Hepatocyte (in vitro differentiated cells): ENCODE data around the gene NPVF. TPM values are rescaled to one million over a fixed set of nuclear protein-coding genes. Genes with fewer than 3 reads are reported as not detected.

ENCODE experiments used
- DNase-seq: peaks from one replicate; pipeline ENCODE4 v3.0.0-alpha.2; 2016; ENCODE audit warnings: low spot score
- H2AFZ ChIP-seq: fragments of 200-600 bp; sonication (generic); 2 replicates; pipeline ENCODE4 v1.6.0; 2016; ENCODE audit warnings: antibody characterized with exemption, mild to moderate bottlenecking
- H3K27ac ChIP-seq: fragments of 200-600 bp; sonication (generic); 2 replicates; pipeline ENCODE4 v1.5.1; 2016; ENCODE audit warnings: mild to moderate bottlenecking
- H3K27me3 ChIP-seq: fragments of 200-600 bp; sonication (generic); 2 replicates; pipeline ENCODE4 v1.6.1; 2016
- H3K36me3 ChIP-seq: fragments of 200-600 bp; sonication (generic); replicated peaks from 2 replicates; pipeline ENCODE4 v1.5.1; 2016; ENCODE audit warnings: low read depth; ENCODE audit not compliant: insufficient read depth
- H3K4me1 ChIP-seq: fragments of 200-600 bp; sonication (generic); 2 replicates; pipeline ENCODE4 v1.5.1; 2016; ENCODE audit warnings: mild to moderate bottlenecking, moderate library complexity; ENCODE audit not compliant: insufficient read depth
- H3K4me2 ChIP-seq: fragments of 200-600 bp; sonication (generic); 2 replicates; pipeline ENCODE4 v1.6.0; 2016
- H3K4me3 ChIP-seq: fragments of 200-600 bp; sonication (generic); 2 replicates; pipeline ENCODE4 v1.5.1; 2016; ENCODE audit warnings: mild to moderate bottlenecking
- H3K79me2 ChIP-seq: fragments of 200-600 bp; sonication (generic); 2 replicates; pipeline ENCODE4 v1.6.0; 2017; ENCODE audit warnings: mild to moderate bottlenecking
- H3K9me2 ChIP-seq: fragments of 200-600 bp; sonication (generic); replicated peaks from 2 replicates; pipeline ENCODE4 v1.6.0; 2017; ENCODE audit warnings: mild to moderate bottlenecking; ENCODE audit not compliant: insufficient read depth
- H3K9me3 ChIP-seq: fragments of 200-600 bp; sonication (generic); 2 replicates; pipeline ENCODE4 v1.5.1; 2016; ENCODE audit warnings: low read depth, mild to moderate bottlenecking
- H4K20me1 ChIP-seq: fragments of 200-600 bp; sonication (generic); 2 replicates; pipeline ENCODE4 v1.6.0; 2016; ENCODE audit warnings: mild to moderate bottlenecking; ENCODE audit not compliant: insufficient read depth, poor library complexity, severe bottlenecking
- CTCF ChIP-seq: fragments of 200-600 bp; sonication (generic); IDR thresholded peaks from 2 replicates; pipeline ENCODE4 v1.5.1; 2016; ENCODE audit warnings: antibody characterized with exemption, mild to moderate bottlenecking; ENCODE audit not compliant: poor library complexity
- EZH2 ChIP-seq: fragments of 200-600 bp; sonication (generic); IDR thresholded peaks from 2 replicates; pipeline ENCODE4 v1.6.1; 2016; ENCODE audit warnings: antibody characterized with exemption, mild to moderate bottlenecking, borderline replicate concordance
- EZH2phosphoT487 ChIP-seq: fragments of 200-600 bp; sonication (generic); IDR thresholded peaks from one replicate; pipeline ENCODE4 v1.6.1; 2018; ENCODE audit warnings: antibody characterized with exemption, mild to moderate bottlenecking, low read depth, moderate library complexity; ENCODE audit not compliant: unreplicated experiment, severe bottlenecking
- WGBS: methylation state at CpG from one replicate; pipeline ENCODE4 v1.1.6; 2016; ENCODE audit warnings: low lambda C conversion rate; ENCODE audit errors: missing lambda C conversion rate; 5-methylcytosine and 5-hydroxymethylcytosine counted together
- polyA plus RNA-seq: library from polyadenylated mRNA; unstranded; fragments of >200 nt; fragmentation: Nextera tagmentation; extraction: Ambion mirVana; gene quantifications from 2 replicates; pipeline ENCODE4 v1.2.1, GENCODE V29; 2016
- total RNA-seq: library from RNA; depleted of rRNA; stranded (reverse); fragments of >200 nt; gene quantifications from 2 replicates; pipeline ENCODE4 v1.2.3, GENCODE V29; 2014

NPVF gene
- total and polyA plus RNA-seq, 2 experiments from 2014 or later: not detected

GRCh38 chr7:25261545-25262140, 33.4 kb upstream of the NPVF start:
- Histone ChIP-seq H3K9me2 (no peaks in the 10 kb centered on the region), H3K4me3 (no peak overlapping the region), H4K20me1 (no peaks in the 10 kb centered on the region), H3K4me1 (peaks cover 13% of the 10 kb centered on the region), H3K9me3 (no peaks in the 10 kb centered on the region), H2AFZ (no peak overlapping the region), H3K27me3 (no peaks in the 10 kb centered on the region), H3K27ac (no peak overlapping the region), H3K36me3 (no peaks in the 10 kb centered on the region), H3K4me2 (peak overlapping the region; percentile 19), H3K79me2 (no peaks in the 10 kb centered on the region)
- WGBS: 58% methylated on average over 4 of the region's 4 CpGs
- no peak for DNase-seq
- TF ChIP-seq CTCF: no peak

- Histone ChIP-seq H3K36me3 (no peaks in the 10 kb centered on the region), H3K4me2 (peak overlapping the region; percentile 19), H3K79me2 (no peaks in the 10 kb centered on the region), H4K20me1 (no peaks in the 10 kb centered on the region), H3K27me3 (no peaks in the 10 kb centered on the region), H3K9me3 (no peaks in the 10 kb centered on the region), H3K4me3 (no peak overlapping the region), H3K27ac (no peak overlapping the region), H2AFZ (peak overlapping the region; percentile 21), H3K9me2 (no peaks in the 10 kb centered on the region), H3K4me1 (peaks cover 14% of the 10 kb centered on the region)
- 34% methylated on average over 4 of the region's 5 CpGs for WGBS
- DNase-seq: peak; percentile 27
- TF ChIP-seq EZH2 (no peak), CTCF (no peak), EZH2phosphoT487 (no peak)
Observed at GRCh38 chr7:25260862-25261494, 32.7 kb upstream of the NPVF start.

GRCh38 chr7:25259487-25260243, 31.4 kb upstream of the NPVF start:
- H3K4me3 ChIP-seq: no peak overlapping the region
- WGBS: 35% methylated on average over 13 of the region's 13 CpGs
- H3K27ac ChIP-seq: no peak overlapping the region
- no peaks in the 10 kb centered on the region for H3K9me2 ChIP-seq
- H3K4me1 ChIP-seq: peaks cover 16% of the 10 kb centered on the region
- TF ChIP-seq CTCF (peak; percentile 90), EZH2 (no peak), EZH2phosphoT487 (no peak)
- no peaks in the 10 kb centered on the region for H3K9me3 ChIP-seq
- peak; percentile 87 for DNase-seq
- H4K20me1 ChIP-seq: no peaks in the 10 kb centered on the region
- no peaks in the 10 kb centered on the region for H3K36me3 ChIP-seq
- H3K4me2 ChIP-seq: no peak overlapping the region
- no peaks in the 10 kb centered on the region for H3K79me2 ChIP-seq
- H2AFZ ChIP-seq: peak overlapping the region; percentile 62
- no peaks in the 10 kb centered on the region for H3K27me3 ChIP-seq
